Left ventricle myocardium inferior (tissue), 1 donor: ENCODE data around the gene PCGF5. TPM values are rescaled to one million over a fixed set of nuclear protein-coding genes. Genes with fewer than 3 reads are reported as not detected.

Source experiments
- DNase-seq: peaks from one replicate; pipeline ENCODE4 v3.0.0-alpha.2; 2020
- H3K27ac ChIP-seq: fragments of 200-600 bp; replicated peaks from 2 replicates; pipeline ENCODE4 v1.8.0; 2021
- H3K27me3 ChIP-seq: fragments of 200-600 bp; 2 replicates; pipeline ENCODE4 v1.8.0; 2021; ENCODE audit warnings: low read depth
- H3K36me3 ChIP-seq: fragments of 200-600 bp; 2 replicates; pipeline ENCODE4 v1.8.0; 2021
- H3K4me1 ChIP-seq: fragments of 200-600 bp; 2 replicates; pipeline ENCODE4 v1.8.0; 2021
- H3K4me3 ChIP-seq: fragments of 200-600 bp; 2 replicates; pipeline ENCODE4 v1.8.0; 2021; ENCODE audit warnings: mild to moderate bottlenecking, moderate library complexity
- H3K9me3 ChIP-seq: fragments of 200-600 bp; replicated peaks from 2 replicates; pipeline ENCODE4 v1.8.0; 2021
- CTCF ChIP-seq: fragments of 200-600 bp; IDR thresholded peaks from 2 replicates; pipeline ENCODE4 v1.8.0; 2021; ENCODE audit warnings: antibody characterized with exemption, mild to moderate bottlenecking, borderline replicate concordance
- intact Hi-C: fragments of 100-400 bp; cut with micrococcal nuclease; formaldehyde crosslinking; loops from one replicate; pipeline ENCODE4 v1.11.0; 2022
- total RNA-seq: library from RNA; stranded (reverse); fragmentation: NEBNext Ultra II Directional; extraction: Animal tissue kit (Norgen Biotek cat#: 25700); gene quantifications from one replicate; pipeline ENCODE4 v1.2.1, GENCODE V29; 2021
- donor health status: DM: no; HTN: yes; CAD: no; lungs with severe emphysema.

PCGF5 gene
- total RNA-seq, 1 donor from 2014 or later: 61.0 TPM

GRCh38 chr10:91247360-91248111 is 27.1 kb downstream of the PCGF5 start:
- Histone ChIP-seq H3K27ac (peak overlapping the region; percentile 27), H3K9me3 (no peaks in the 10 kb centered on the region), H3K27me3 (no peaks in the 10 kb centered on the region), H3K36me3 (peaks cover 6% of the 10 kb centered on the region), H3K4me1 (peaks cover 37% of the 10 kb centered on the region), H3K4me3 (no peak overlapping the region)
- intact Hi-C loops: no loop called here
- no peak for DNase-seq
- TF ChIP-seq CTCF: no peak

GRCh38 chr10:91249700-91250099 is 29.2 kb downstream of the PCGF5 start:
- intact Hi-C loops: loop anchor here (2.0 kb wide), 1 partner anchor 339 kb away; no protein-coding TSS in a partner anchor
- Histone ChIP-seq H3K36me3 (peaks cover 28% of the 10 kb centered on the region), H3K27ac (peak overlapping the region; percentile 13), H3K9me3 (no peaks in the 10 kb centered on the region), H3K4me3 (no peak overlapping the region), H3K27me3 (no peaks in the 10 kb centered on the region), H3K4me1 (peaks cover 35% of the 10 kb centered on the region)
- no peak for TF ChIP-seq CTCF
- no peak for DNase-seq

GRCh38 chr10:91250341-91250740 is 29.9 kb downstream of the PCGF5 start:
- no peak for TF ChIP-seq CTCF
- Histone ChIP-seq H3K4me1 (peaks cover 35% of the 10 kb centered on the region), H3K36me3 (peaks cover 34% of the 10 kb centered on the region), H3K4me3 (no peak overlapping the region), H3K27ac (peak overlapping the region; percentile 13), H3K27me3 (no peaks in the 10 kb centered on the region), H3K9me3 (peaks cover 6% of the 10 kb centered on the region)
- intact Hi-C loops: loop anchor here (2.0 kb wide), 1 partner anchor 340 kb away; no protein-coding TSS in a partner anchor
- DNase-seq: no peak

GRCh38 chr10:91251430-91252056 is 31.1 kb downstream of the PCGF5 start:
- no peaks in the 10 kb centered on the region for H3K27me3 ChIP-seq
- H3K4me3 ChIP-seq: no peak overlapping the region
- intact Hi-C loops: loop anchor here (2.0 kb wide), 1 partner anchor 341 kb away; no protein-coding TSS in a partner anchor
- H3K4me1 ChIP-seq: peaks cover 24% of the 10 kb centered on the region
- H3K36me3 ChIP-seq: peaks cover 46% of the 10 kb centered on the region
- peaks cover 10% of the 10 kb centered on the region for H3K9me3 ChIP-seq
- peak; percentile 18 for DNase-seq
- no peak overlapping the region for H3K27ac ChIP-seq
- TF ChIP-seq CTCF: peak; percentile 95

- intact Hi-C loops: no loop called here
- H3K9me3 ChIP-seq: peaks cover 10% of the 10 kb centered on the region
- H3K4me1 ChIP-seq: peaks cover 24% of the 10 kb centered on the region
- DNase-seq: no peak
- no peak overlapping the region for H3K27ac ChIP-seq
- H3K27me3 ChIP-seq: no peaks in the 10 kb centered on the region
- no peak overlapping the region for H3K4me3 ChIP-seq
- H3K36me3 ChIP-seq: peaks cover 50% of the 10 kb centered on the region
- no peak for TF ChIP-seq CTCF
These were observed 32.8 kb downstream of the PCGF5 start for GRCh38 chr10:91253300-91253699.
